Neural cell (in vitro differentiated cells): ENCODE results near the gene FMN2. TPM values are rescaled to one million over a fixed set of nuclear protein-coding genes. Genes with fewer than 3 reads are reported as not detected.

Source experiments
- H2AFZ ChIP-seq: fragments of 200-600, 300-800 bp; sonication (generic), shearing (Covaris generic); 2 replicates; pipeline ENCODE4 v1.6.0; 2014; ENCODE audit warnings: low read depth, mild to moderate bottlenecking, antibody characterized with exemption, low read length, moderate library complexity
- H3F3A ChIP-seq: fragments of 200-600 bp; shearing (Covaris generic); 2 replicates; pipeline ENCODE4 v1.6.1; 2016; ENCODE audit warnings: mild to moderate bottlenecking, moderate library complexity, mixed read lengths, antibody characterized with exemption, low read length; ENCODE audit not compliant: insufficient read depth, poor library complexity, severe bottlenecking
- H3K27ac ChIP-seq: fragments of 200-600, 300-800 bp; sonication (generic), shearing (Covaris generic); 2 replicates; pipeline ENCODE4 v1.5.1; 2014; ENCODE audit warnings: mild to moderate bottlenecking, low read length, moderate library complexity
- H3K27me3 ChIP-seq: fragments of 300-800, 200-600 bp; sonication (generic), shearing (Covaris generic); 2 replicates; pipeline ENCODE4 v1.6.0; 2014; ENCODE audit warnings: mild to moderate bottlenecking, low read depth, low read length, moderate library complexity; ENCODE audit not compliant: insufficient read depth
- H3K36me3 ChIP-seq: fragments of 300-800, 200-600 bp; sonication (generic), shearing (Covaris generic); 2 replicates; pipeline ENCODE4 v1.5.1; 2014; ENCODE audit warnings: mild to moderate bottlenecking, antibody characterized with exemption, low read length, moderate library complexity; ENCODE audit not compliant: insufficient read depth
- H3K4me2 ChIP-seq: fragments of 300-800, 200-600 bp; sonication (generic), shearing (Covaris generic); 2 replicates; pipeline ENCODE4 v1.6.0; 2014; ENCODE audit warnings: mild to moderate bottlenecking, low read length
- H3K4me3 ChIP-seq: fragments of 300-800, 200-600 bp; sonication (generic), shearing (Covaris generic); 2 replicates; pipeline ENCODE4 v1.5.1; 2014; ENCODE audit warnings: mild to moderate bottlenecking, low read length, moderate library complexity
- H3K79me2 ChIP-seq: fragments of 200-600 bp; shearing (Covaris generic); replicated peaks from 2 replicates; pipeline ENCODE4 v1.6.0; 2014; ENCODE audit warnings: mild to moderate bottlenecking, low read length, moderate library complexity; ENCODE audit not compliant: insufficient read depth
- H3K9ac ChIP-seq: fragments of 300-800, 200-600 bp; sonication (generic), shearing (Covaris generic); 2 replicates; pipeline ENCODE4 v1.6.1; 2016; ENCODE audit warnings: mild to moderate bottlenecking, low read length, mixed read lengths
- H3K9me2 ChIP-seq: fragments of 200-600 bp; shearing (Covaris generic); 2 replicates; pipeline ENCODE4 v1.6.1; 2016; ENCODE audit warnings: mild to moderate bottlenecking, low read length, mixed read lengths; ENCODE audit not compliant: insufficient read depth
- H3K9me3 ChIP-seq: fragments of 200-600, 300-800 bp; sonication (generic), shearing (Covaris generic); 2 replicates; pipeline ENCODE4 v1.6.1; 2016; ENCODE audit warnings: mild to moderate bottlenecking, mixed run types, low read length, moderate library complexity, mixed read lengths
- H4K20me1 ChIP-seq: fragments of 200-600 bp; shearing (Covaris generic); 2 replicates; pipeline ENCODE4 v1.6.1; 2016; ENCODE audit warnings: mild to moderate bottlenecking, mixed run types; ENCODE audit not compliant: insufficient read depth
- CTCF ChIP-seq: fragments of 450-650 bp; IDR thresholded peaks from 2 replicates; pipeline ENCODE4 v1.5.1; 2014; ENCODE audit warnings: antibody characterized with exemption, mild to moderate bottlenecking, moderate library complexity; ENCODE audit not compliant: poor library complexity, severe bottlenecking
- EP300 ChIP-seq: fragments of 450-650 bp; conservative IDR thresholded peaks from 2 replicates; pipeline ENCODE4 v1.6.1; 2014; ENCODE audit warnings: antibody characterized with exemption, mild to moderate bottlenecking, moderate library complexity; ENCODE audit not compliant: poor library complexity, severe bottlenecking
- EZH2 ChIP-seq: fragments of 200-600, 300-800 bp; shearing (Covaris generic), sonication (generic); IDR thresholded peaks from 2 replicates; pipeline ENCODE4 v1.6.1; 2014; ENCODE audit warnings: antibody characterized with exemption, low read length, borderline replicate concordance, mild to moderate bottlenecking; ENCODE audit not compliant: insufficient read depth, poor library complexity, severe bottlenecking
- MXI1 ChIP-seq: fragments of 450-650 bp; conservative IDR thresholded peaks from 2 replicates; pipeline ENCODE4 v1.6.1; 2014; ENCODE audit warnings: antibody characterized with exemption, mild to moderate bottlenecking; ENCODE audit not compliant: poor library complexity, severe bottlenecking
- POLR2AphosphoS5 ChIP-seq: IDR thresholded peaks from 2 replicates; pipeline ENCODE4 v1.6.1; 2012
- RAD21 ChIP-seq: fragments of 450-650 bp; conservative IDR thresholded peaks from 2 replicates; pipeline ENCODE4 v1.6.1; 2014; ENCODE audit warnings: antibody characterized with exemption, mild to moderate bottlenecking, moderate library complexity
- REST ChIP-seq: IDR thresholded peaks from 2 replicates; pipeline ENCODE4 v1.6.1; 2012; ENCODE audit warnings: borderline replicate concordance
- SMC3 ChIP-seq: fragments of 450-650 bp; conservative IDR thresholded peaks from 2 replicates; pipeline ENCODE4 v1.6.1; 2014; ENCODE audit warnings: antibody characterized with exemption, mild to moderate bottlenecking, moderate library complexity; ENCODE audit not compliant: poor library complexity
- TAF1 ChIP-seq: IDR thresholded peaks from 2 replicates; pipeline ENCODE4 v1.6.1; 2012; ENCODE audit warnings: low read depth
- polyA plus RNA-seq: library from polyadenylated mRNA; depleted of rRNA; stranded (reverse); fragments of >200 nt; gene quantifications from 2 replicates; pipeline ENCODE4 v1.2.3, GENCODE V29; 2014

FMN2 gene
- polyA plus RNA-seq, 1 donor from 2014 or later: 23.9 TPM

GRCh38 chr1:240356568-240356967 is 264.9 kb downstream of the FMN2 start:
- no peak overlapping the region for H3K9ac ChIP-seq
- H3K4me2 ChIP-seq: no peak overlapping the region
- no peak for TF ChIP-seq CTCF
- TF ChIP-seq SMC3: no peak
- TF ChIP-seq REST: no peak
- no peak for TF ChIP-seq POLR2AphosphoS5
- TF ChIP-seq RAD21: no peak
- TF ChIP-seq MXI1: no peak
- TF ChIP-seq TAF1: no peak
- no peak for TF ChIP-seq EZH2
- no peak for TF ChIP-seq EP300
- no peaks in the 10 kb centered on the region for H3K27me3 ChIP-seq
- H3F3A ChIP-seq: no peaks in the 10 kb centered on the region
- no peaks in the 10 kb centered on the region for H3K36me3 ChIP-seq
- no peak overlapping the region for H3K4me3 ChIP-seq
- no peaks in the 10 kb centered on the region for H4K20me1 ChIP-seq
- no peak overlapping the region for H3K27ac ChIP-seq
- H3K9me2 ChIP-seq: no peaks in the 10 kb centered on the region
- H3K9me3 ChIP-seq: no peaks in the 10 kb centered on the region
- no peak overlapping the region for H2AFZ ChIP-seq
- no peaks in the 10 kb centered on the region for H3K79me2 ChIP-seq

GRCh38 chr1:240362046-240362445 is 270.4 kb downstream of the FMN2 start:
- Histone ChIP-seq H3K9me3 (no peaks in the 10 kb centered on the region), H3K36me3 (no peaks in the 10 kb centered on the region), H3K79me2 (no peaks in the 10 kb centered on the region), H3K4me2 (no peak overlapping the region), H3K9ac (no peak overlapping the region), H3K9me2 (no peaks in the 10 kb centered on the region), H3F3A (no peaks in the 10 kb centered on the region), H3K27ac (no peak overlapping the region), H3K4me3 (no peak overlapping the region), H2AFZ (no peak overlapping the region), H3K27me3 (no peaks in the 10 kb centered on the region), H4K20me1 (no peaks in the 10 kb centered on the region)
- TF ChIP-seq POLR2AphosphoS5 (no peak), MXI1 (no peak), RAD21 (no peak), EP300 (no peak), EZH2 (no peak), TAF1 (no peak), CTCF (no peak), REST (no peak), SMC3 (no peak)
